HT-29 (cell line): ENCODE measurements around the gene CASD1. TPM values are rescaled to one million over a fixed set of nuclear protein-coding genes. Genes with fewer than 3 reads are reported as not detected.

Source experiments
- DNase-seq: peaks from one replicate; pipeline ENCODE4 v3.0.0-alpha.2; 2015; ENCODE audit warnings: low spot score
- small RNA-seq: library from RNA; depleted of rRNA; stranded (forward); fragments of <200 nt; gene quantifications from one replicate; pipeline ENCODE3, GENCODE V24; 2014
- total RNA-seq: library from RNA; depleted of rRNA; stranded (reverse); fragments of >200 nt; shearing (Covaris generic); gene quantifications from 2 replicates; pipeline ENCODE4 v1.2.3, GENCODE V29; 2014; rRNA removed

CASD1 gene
- total RNA-seq, 1 experiment from 2014 or later, result 4.8 TPM

GRCh38 chr7:94579470-94579869 lies 69.9 kb downstream of the CASD1 start:
- DNase-seq, result no peak

GRCh38 chr7:94580601-94581000 lies 71.0 kb downstream of the CASD1 start:
- DNase-seq, result peak; percentile 70

- DNase-seq, result no peak
These were observed 74.5 kb downstream of the CASD1 start for GRCh38 chr7:94584113-94584512.

GRCh38 chr7:94588075-94588474 lies 78.5 kb downstream of the CASD1 start:
- no peak for DNase-seq

GRCh38 chr7:94590526-94591162 lies 81.0 kb downstream of the CASD1 start:
- no peak for DNase-seq

GRCh38 chr7:94591176-94591575 lies 81.6 kb downstream of the CASD1 start:
- peak; percentile 5 for DNase-seq

GRCh38 chr7:94594882-94595281 lies 85.3 kb downstream of the CASD1 start:
- DNase-seq, result no peak

- no peak for DNase-seq
These were observed 86.1 kb downstream of the CASD1 start for GRCh38 chr7:94595717-94596116.

GRCh38 chr7:94600267-94600666 lies 90.7 kb downstream of the CASD1 start:
- DNase-seq, result no peak

GRCh38 chr7:94602181-94602580 lies 92.6 kb downstream of the CASD1 start:
- DNase-seq, result no peak

GRCh38 chr7:94605031-94605430 lies 95.4 kb downstream of the CASD1 start:
- DNase-seq, result no peak

Small RNA genes within 50 kb of the gene (small RNA-seq; reads per million reads assigned to genes)
- not detected for gene RNU6-1328P

Other genes with a start within 250 kb of the CASD1 start
- not detected in 2 replicates for gene COL1A2, start 114.9 kb upstream of the CASD1 start, total RNA-seq
- not detected in 2 replicates for gene SGCE, start 146.3 kb downstream of the CASD1 start, total RNA-seq